ENCODE results near the gene RCVRN.
A peak's percentile ranks its signal among the peaks of the same experiment; 100 is the strongest.
"Not testable (repeated sequence)": the region's sequence is repeated elsewhere in the genome, so short reads cannot be mapped to it uniquely, and the experiment has no call there.

Gene RCVRN

GRCh38 chr17:9921216-9921615, 16.1 kb upstream of the RCVRN start:
- not testable (repeated sequence) for DNase-seq

DNA sequence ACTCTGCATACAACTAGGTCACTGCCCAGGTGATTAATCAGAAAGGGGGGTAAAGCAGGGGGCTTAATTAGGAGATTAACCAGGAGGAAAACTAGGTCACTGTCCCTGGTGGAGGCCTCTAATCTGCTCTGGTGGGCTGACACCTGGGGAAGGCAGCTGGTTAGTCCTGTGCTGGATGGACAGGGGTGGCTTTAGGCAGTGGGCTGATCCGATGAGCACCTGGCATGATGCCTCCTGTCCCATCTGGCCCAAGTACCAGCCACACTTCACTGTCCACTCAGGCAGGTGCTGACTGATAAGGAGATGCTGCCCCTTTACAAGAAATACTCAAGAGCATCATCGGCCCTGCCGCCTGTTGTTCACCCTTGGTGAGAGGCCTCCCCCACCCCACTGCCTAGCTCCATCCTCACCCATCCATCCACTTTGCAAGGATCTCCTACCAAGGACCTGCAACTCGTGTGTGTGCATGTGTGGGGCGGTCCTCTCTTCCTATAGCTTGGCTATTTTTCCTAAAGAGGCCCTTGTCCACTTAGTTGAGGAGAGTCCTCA, 13.8 kb upstream of the RCVRN start:
- no peak for DNase-seq

GRCh38 chr17:9918352-9918751, 13.3 kb upstream of the RCVRN start:
- DNase-seq: no peak

- no peak for DNase-seq
Measured at GRCh38 chr17:9917801-9918200, 12.7 kb upstream of the RCVRN start.

DNA sequence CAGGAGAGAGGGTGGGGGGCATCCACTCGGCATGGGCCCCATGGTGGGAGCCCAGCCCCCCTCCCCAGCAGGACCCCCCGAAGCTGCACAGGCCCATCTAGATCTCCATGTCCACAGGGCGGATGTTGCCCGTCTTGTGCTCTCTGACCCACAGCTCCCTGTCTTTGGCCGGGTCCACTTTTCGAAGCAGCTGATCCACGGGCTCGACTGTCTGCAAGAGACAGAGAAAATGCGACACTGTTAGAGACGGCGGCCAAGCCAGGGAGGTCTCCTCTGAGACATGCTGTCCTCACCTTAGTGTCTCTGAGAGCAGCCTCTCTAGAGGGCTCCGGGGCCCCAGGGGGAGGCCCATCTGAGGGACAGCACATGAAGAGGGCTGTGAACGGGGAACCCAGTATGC, 12.1 kb upstream of the RCVRN start:
- DNase-seq: no peak

DNA sequence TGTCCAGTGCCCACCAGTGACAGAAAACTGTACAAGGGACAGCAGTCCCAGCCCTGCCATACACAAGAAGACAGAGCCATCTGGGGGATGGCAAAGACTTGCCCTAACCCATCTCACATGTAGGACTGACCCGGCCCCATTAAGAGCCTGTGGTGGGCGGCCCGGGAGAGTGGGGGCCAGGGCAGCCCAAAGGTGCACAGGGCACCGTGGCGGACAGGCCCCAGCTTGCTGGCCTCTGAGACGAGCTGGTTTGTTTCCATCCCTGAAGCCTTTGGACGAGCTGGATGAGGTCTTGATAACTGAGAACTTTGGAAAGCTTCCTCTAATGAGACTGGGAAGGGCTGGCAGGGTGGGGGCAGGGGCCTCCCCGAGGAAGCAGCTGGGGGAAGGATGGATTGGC, 11.0 kb upstream of the RCVRN start:
- DNase-seq: no peak

GRCh38 chr17:9913476-9913875, 8.4 kb upstream of the RCVRN start:
- no peak for DNase-seq

DNA sequence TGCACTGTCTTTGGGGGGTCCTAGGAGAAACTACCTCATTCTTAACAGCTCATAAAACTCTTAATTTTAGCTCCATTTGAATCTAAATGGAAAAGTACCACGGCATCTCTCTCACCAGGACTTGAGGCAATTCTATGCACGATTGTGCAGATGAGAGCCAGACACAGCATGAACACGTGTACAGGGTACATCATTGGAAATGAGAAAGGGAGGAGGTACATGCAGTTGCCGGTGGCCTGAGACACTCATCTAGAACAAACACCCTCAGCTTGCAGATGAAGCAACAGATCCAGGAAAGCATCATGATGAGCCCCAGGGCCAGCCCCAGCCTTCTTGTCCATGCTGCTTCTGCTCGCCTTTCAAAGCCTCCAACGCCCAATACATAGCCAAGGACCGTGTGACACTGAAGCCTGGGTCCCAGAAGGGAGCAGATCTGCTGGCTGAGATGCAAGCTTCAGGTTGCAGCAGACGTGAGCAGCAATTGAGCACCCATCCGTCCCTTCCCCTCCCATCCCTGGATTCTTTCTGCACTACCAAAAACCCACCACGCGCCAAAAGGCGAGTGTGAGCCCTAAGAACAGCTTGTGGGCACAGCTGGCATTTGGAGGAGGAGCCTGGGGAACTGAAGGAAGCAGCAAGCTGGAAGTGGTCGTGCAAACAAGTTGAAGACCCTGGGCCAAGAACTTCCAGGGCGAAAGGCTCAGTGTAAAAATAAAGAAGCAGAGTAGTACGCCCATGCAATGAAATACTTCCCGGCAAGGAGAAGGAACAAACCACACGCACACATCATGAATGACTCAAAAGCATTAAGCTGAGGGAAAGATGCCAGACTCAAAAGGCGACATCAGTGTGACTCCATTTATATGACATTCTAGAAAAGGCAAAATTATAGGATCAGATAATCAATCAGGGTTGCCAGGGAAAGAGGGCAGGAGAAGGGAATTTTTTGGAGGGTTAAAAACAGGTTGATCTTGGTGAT, 7.3 kb upstream of the RCVRN start:
- DNase-seq: no peak

GRCh38 chr17:9911089-9911488, 6.0 kb upstream of the RCVRN start:
- no peak for DNase-seq

DNA sequence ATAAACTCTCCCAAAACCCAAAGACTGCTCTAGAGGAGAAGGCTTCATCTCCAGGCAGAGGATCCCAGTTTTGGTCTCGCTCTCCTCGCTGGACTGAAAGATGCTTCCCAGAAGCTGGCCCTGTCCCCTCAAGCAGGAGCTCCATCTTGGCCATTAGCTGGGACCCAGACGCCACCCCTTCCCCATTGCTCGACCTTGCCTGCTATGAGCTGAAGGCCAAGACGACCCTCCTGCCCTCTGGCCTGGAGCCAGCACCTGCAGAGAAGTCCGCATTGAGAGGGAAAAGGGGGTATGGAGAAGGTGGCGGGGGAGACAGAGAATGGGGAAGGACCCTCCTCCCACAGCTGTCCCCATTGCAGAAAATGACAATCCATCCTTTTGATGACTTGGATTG, 3.6 kb upstream of the RCVRN start:
- DNase-seq: no peak

- no peak for DNase-seq
Measured at GRCh38 chr17:9907883-9908648, 3.0 kb upstream of the RCVRN start.

DNA sequence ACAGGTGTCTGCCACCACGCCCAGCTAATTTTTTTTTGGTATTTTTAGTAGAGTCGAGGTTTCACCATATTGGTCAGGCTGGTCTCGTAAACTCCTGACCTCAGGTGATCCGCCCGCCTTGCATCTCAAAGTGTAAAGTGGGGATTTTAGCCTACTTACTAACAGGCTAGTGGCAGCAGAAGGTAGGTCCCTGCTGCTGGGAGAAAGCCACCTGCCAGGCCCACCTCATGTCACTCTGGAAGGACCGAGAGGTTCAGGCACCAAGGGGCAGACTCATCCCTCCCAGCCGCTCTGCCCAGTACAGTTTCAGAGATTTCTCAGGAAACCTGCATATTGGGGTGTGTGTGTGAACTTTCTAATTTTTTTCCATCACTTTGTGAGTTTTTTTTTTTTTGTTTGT, 2.1 kb upstream of the RCVRN start:
- DNase-seq: no peak

- no peak for DNase-seq
Measured at GRCh38 chr17:9906616-9907015, 1.5 kb upstream of the RCVRN start.

DNA sequence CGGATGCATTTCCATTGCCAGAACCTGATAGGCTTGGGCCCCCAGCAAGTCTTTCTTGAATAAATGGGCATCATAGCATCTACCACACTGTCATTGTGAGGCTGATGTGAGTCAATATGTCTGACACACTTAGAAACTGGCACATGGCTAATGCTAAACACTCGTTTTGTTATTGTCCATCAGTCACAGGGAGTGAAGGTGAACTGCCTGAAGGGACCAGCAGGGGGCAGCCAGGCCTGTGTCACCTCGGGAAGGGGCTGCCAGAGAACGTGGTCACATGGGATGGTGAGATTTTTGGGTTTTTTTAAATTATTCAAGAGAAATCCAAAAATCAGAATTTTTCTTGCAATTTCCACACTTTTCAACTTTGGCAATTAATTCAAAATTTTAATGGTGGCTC, 831 bp upstream of the RCVRN start:
- peak in 1 of 2 experiments; percentile 8 for DNase-seq

- no peak for DNase-seq
Measured at GRCh38 chr17:9904277-9905077, 594 bp downstream of the RCVRN start.

- DNase-seq: no peak
Measured at GRCh38 chr17:9902120-9902519, 3.0 kb downstream of the RCVRN start.

GRCh38 chr17:9900784-9901183, 4.3 kb downstream of the RCVRN start:
- no peak for DNase-seq

DNA sequence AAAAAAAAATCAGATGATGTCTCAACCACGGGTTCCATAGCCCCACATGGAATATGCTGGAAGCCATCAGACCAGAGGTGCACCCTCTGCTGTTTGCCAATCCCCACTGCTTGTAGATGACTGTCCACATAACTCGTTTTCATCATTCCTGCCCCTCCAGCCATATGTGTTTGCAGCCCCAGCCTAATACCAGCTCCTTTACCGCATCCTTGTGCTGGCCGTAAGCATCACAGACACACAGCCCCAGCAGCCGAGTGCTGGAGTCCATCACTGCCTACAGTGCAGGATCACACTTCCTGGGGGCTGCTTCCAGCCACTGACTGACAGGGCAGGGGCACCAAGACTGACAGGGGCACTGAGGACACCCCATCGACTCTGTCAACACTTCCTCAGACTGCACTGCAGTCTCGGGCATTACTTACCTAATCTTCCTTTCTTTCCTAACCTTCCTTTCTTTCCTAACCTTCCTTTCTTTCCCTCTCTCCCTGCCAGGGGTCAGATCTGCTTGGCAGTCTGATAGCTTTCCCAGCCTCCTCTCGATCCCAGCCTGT, 5.0 kb downstream of the RCVRN start:
- DNase-seq: no peak

DNA sequence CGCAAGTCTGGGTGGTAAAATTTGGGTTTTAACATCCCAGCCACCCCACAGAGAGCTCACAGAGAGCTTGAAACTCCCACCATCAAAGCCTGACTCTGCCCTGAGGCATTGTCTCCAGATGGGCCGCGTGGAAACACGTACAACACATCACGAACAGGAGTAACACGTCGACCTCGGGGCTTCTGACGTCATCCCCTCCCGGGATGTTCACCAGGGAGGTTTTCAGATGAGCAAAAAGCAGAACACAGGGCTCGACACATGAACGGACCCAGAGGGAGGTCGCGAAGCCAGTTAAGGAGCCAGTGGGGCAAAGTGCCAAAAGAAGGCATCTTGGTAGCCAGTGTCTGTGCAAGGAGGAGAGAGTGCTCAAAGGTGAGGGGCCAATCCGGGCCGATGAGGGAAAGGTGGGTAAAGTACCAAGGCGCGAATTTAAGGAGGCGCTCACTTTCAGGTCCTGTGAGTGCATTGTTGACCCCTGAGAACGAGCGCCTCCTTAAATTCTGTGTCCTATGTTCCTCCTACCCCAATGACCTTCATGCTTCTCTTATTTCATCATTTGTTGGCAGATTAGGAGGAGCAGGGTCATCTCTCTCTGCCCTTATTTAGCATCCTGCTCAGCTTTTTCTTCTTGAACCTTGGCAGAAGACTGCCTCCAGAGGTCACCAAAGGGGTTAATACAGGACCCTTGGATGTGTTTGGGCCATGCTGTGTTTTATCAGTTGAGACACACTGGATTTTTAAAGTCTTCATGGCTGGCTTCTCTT, 5.6 kb downstream of the RCVRN start:
- no peak for DNase-seq

DNA sequence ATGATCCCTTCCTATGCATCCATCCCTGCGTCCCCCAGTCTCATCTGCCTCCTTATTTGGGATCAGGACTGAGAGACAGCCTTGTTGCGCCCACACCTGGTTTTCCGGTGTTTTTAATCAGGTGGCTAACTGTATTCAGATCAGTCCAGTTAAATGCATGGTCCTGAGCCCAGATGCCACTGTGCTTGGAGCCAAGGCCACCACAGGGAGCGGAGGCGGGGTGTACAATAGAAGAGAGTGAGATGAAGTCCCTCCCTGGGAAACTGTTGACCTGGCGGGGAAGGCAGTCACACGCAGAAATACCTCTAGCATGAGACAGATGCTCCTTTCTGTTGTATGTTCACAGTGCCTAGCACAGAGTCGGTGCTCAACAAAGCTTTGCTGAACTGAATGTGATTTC, 6.3 kb downstream of the RCVRN start:
- DNase-seq: no peak

DNA sequence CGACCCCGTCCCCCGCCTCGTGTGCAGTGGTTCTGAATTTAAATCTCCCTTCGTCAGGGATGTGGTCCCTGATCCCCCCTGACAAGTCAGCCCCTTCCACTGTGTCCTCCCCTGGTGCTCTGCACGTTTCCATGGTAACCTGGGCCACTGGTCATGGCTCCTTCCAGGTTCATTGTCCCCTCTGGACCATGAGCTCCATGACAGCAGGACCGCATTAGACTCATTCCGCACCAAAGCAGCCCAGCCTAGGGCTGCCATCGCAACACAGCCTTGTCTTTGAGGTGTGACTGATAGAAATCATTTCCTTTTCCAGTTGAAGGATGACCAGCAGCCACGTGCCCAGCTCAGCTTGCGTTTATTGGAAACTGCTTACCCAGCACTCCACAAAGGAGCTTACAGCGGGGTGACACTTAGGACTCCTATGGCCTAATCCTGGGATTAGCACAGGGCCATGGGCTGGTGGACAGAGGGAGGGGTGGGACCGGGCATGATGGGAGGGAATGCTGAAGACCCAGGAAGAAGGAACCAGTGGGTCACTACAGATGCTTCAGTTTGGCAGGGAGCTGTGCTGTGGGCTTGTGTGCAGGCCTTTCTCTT, 7.6 kb downstream of the RCVRN start:
- DNase-seq: no peak

Measured in SHP77 (cell line).